Type B pancreatic cell (in vitro differentiated cells): Measurements from ENCODE around the gene MIPEP. TPM values are rescaled to one million over a fixed set of nuclear protein-coding genes. Genes with fewer than 3 reads are reported as not detected.

Experiments used
- DNase-seq: peaks from one replicate; pipeline ENCODE4 v3.0.0; 2021; ENCODE audit warnings: mixed read lengths; ENCODE audit not compliant: unreplicated experiment; ENCODE audit errors: extremely low spot score
- H3K27ac Mint-ChIP-seq: 2 replicates; pipeline ENCODE4 v1.8.0; 2021; ENCODE audit warnings: mild to moderate bottlenecking, mixed read lengths
- H3K27me3 Mint-ChIP-seq: 2 replicates; pipeline ENCODE4 v1.8.0; 2021; ENCODE audit warnings: mixed read lengths
- H3K36me3 Mint-ChIP-seq: 2 replicates; pipeline ENCODE4 v1.8.0; 2021; ENCODE audit warnings: mixed read lengths
- H3K4me1 Mint-ChIP-seq: one replicate; pipeline ENCODE4 v1.8.0; 2021; ENCODE audit warnings: mixed read lengths; ENCODE audit not compliant: unreplicated experiment
- H3K4me3 Mint-ChIP-seq: 2 replicates; pipeline ENCODE4 v1.8.0; 2021; ENCODE audit warnings: mild to moderate bottlenecking, mixed read lengths
- H3K9me3 Mint-ChIP-seq: 2 replicates; pipeline ENCODE4 v1.8.0; 2021; ENCODE audit warnings: mixed read lengths
- CTCF ChIP-seq: fragments of 200-600 bp; sonication (generic); conservative IDR thresholded peaks from 2 replicates; pipeline ENCODE4 v1.5.0; 2021; ENCODE audit warnings: antibody characterized with exemption, mild to moderate bottlenecking
- total RNA-seq: library from RNA; stranded (reverse); gene quantifications from 2 replicates; pipeline ENCODE4 v1.2.1, GENCODE V29; 2021; ENCODE audit warnings: low replicate concordance

Gene MIPEP
- total RNA-seq, 1 donor from 2014 or later = 29.9 TPM

GRCh38 chr13:23692816-23693215, 196.4 kb downstream of the MIPEP start:
- Mint-ChIP-seq H3K9me3 (peaks cover 5% of the 10 kb centered on the region), H3K4me1 (peaks cover 9% of the 10 kb centered on the region), H3K27ac (no peak overlapping the region), H3K36me3 (no peaks in the 10 kb centered on the region), H3K27me3 (no peaks in the 10 kb centered on the region), H3K4me3 (no peak overlapping the region)
- TF ChIP-seq CTCF = no peak
- DNase-seq = no peak

GRCh38 chr13:23690668-23691067, 198.5 kb downstream of the MIPEP start:
- no peak overlapping the region for H3K27ac Mint-ChIP-seq
- no peaks in the 10 kb centered on the region for H3K27me3 Mint-ChIP-seq
- H3K36me3 Mint-ChIP-seq = no peaks in the 10 kb centered on the region
- H3K4me3 Mint-ChIP-seq = no peak overlapping the region
- peaks cover 8% of the 10 kb centered on the region for H3K9me3 Mint-ChIP-seq
- DNase-seq = no peak
- TF ChIP-seq CTCF = no peak
- peaks cover 5% of the 10 kb centered on the region for H3K4me1 Mint-ChIP-seq

GRCh38 chr13:23688336-23688735, 200.9 kb downstream of the MIPEP start:
- no peak for DNase-seq
- Mint-ChIP-seq H3K9me3 (peaks cover 8% of the 10 kb centered on the region), H3K27ac (no peak overlapping the region), H3K4me1 (peaks cover 5% of the 10 kb centered on the region), H3K4me3 (no peak overlapping the region), H3K27me3 (no peaks in the 10 kb centered on the region), H3K36me3 (no peaks in the 10 kb centered on the region)
- no peak for TF ChIP-seq CTCF

- no peak for TF ChIP-seq CTCF
- DNase-seq = no peak
- no peak overlapping the region for H3K27ac Mint-ChIP-seq
- H3K36me3 Mint-ChIP-seq = no peaks in the 10 kb centered on the region
- H3K4me3 Mint-ChIP-seq = no peak overlapping the region
- H3K4me1 Mint-ChIP-seq = peaks cover 2% of the 10 kb centered on the region
- peaks cover 8% of the 10 kb centered on the region for H3K9me3 Mint-ChIP-seq
- H3K27me3 Mint-ChIP-seq = no peaks in the 10 kb centered on the region
These were observed 201.6 kb downstream of the MIPEP start for GRCh38 chr13:23687614-23688013.

- no peak overlapping the region for H3K27ac Mint-ChIP-seq
- H3K36me3 Mint-ChIP-seq = no peaks in the 10 kb centered on the region
- TF ChIP-seq CTCF = no peak
- no peaks in the 10 kb centered on the region for H3K4me1 Mint-ChIP-seq
- no peaks in the 10 kb centered on the region for H3K27me3 Mint-ChIP-seq
- no peak for DNase-seq
- H3K9me3 Mint-ChIP-seq = peaks cover 8% of the 10 kb centered on the region
- no peak overlapping the region for H3K4me3 Mint-ChIP-seq
These were observed 202.3 kb downstream of the MIPEP start for GRCh38 chr13:23686948-23687347.

GRCh38 chr13:23685416-23685815, 203.8 kb downstream of the MIPEP start:
- no peaks in the 10 kb centered on the region for H3K36me3 Mint-ChIP-seq
- TF ChIP-seq CTCF = no peak
- H3K9me3 Mint-ChIP-seq = peaks cover 8% of the 10 kb centered on the region
- H3K4me1 Mint-ChIP-seq = peaks cover 8% of the 10 kb centered on the region
- no peaks in the 10 kb centered on the region for H3K27me3 Mint-ChIP-seq
- no peak for DNase-seq
- no peak overlapping the region for H3K27ac Mint-ChIP-seq
- H3K4me3 Mint-ChIP-seq = no peak overlapping the region
